K562 treated with DMSO at 1 percent for 24 hours (cell line): ENCODE measurements around the gene CYP2C9. TPM values are rescaled to one million over a fixed set of nuclear protein-coding genes. Genes with fewer than 3 reads are reported as not detected.

Experiments used
- total RNA-seq: library from RNA; unstranded; fragments of 300-600 nt; gene quantifications from 2 replicates; pipeline ENCODE4 v1.2.3, GENCODE V29; 2022; ENCODE audit warnings: low read depth; ENCODE audit not compliant: insufficient read depth

CYP2C9 gene
- not detected in 2 replicates for total RNA-seq

DNA sequence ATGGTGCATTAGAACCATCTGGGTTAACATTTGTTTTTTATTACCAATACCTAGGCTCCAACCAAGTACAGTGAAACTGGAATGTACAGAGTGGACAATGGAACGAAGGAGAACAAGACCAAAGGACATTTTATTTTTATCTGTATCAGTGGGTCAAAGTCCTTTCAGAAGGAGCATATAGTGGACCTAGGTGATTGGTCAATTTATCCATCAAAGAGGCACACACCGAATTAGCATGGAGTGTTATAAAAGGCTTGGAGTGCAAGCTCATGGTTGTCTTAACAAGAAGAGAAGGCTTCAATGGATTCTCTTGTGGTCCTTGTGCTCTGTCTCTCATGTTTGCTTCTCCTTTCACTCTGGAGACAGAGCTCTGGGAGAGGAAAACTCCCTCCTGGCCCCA, at the start of gene CYP2C9:
TSS of gene CYP2C9 (plus strand) at position 276 of the 400 bp plus-strand sequence. CDS start at position 301, 25 bp downstream.

Other genes starting within 250 kb of the CYP2C9 start
- not detected in 2 replicates for gene CYP2C19, start 176.0 kb upstream of the CYP2C9 start, total RNA-seq
- not detected in 2 replicates for gene CYP2C8, start 130.8 kb downstream of the CYP2C9 start, total RNA-seq